Omental fat pad (tissue), 4 donors: ENCODE data around the gene CA11. TPM values are rescaled to one million over a fixed set of nuclear protein-coding genes. Genes with fewer than 3 reads are reported as not detected.

Experiments used
- ATAC-seq: fragments of 150-250 bp; one replicate; pipeline ENCODE4 v1.9.1; 2016; ENCODE audit warnings: mild to moderate bottlenecking, moderate library complexity; ENCODE audit not compliant: low FRiP score
- DNase-seq: peaks from one replicate; pipeline ENCODE4 v3.0.0-alpha.2; 2019; ENCODE audit warnings: low spot score
- total RNA-seq, 4 donors: library from RNA; depleted of rRNA; stranded (reverse); fragments of >200 nt; gene quantifications; one replicate each; pipeline ENCODE4 v1.1.0, GENCODE V29; 2016
- TF ChIP-seq, protein P1 (sequence below), 3 donors: fragments of 450-650 bp; IDR thresholded peaks; one replicate each; pipeline ENCODE4 v1.5.1; 2016 to 2017; ENCODE audit warnings: antibody characterized with exemption in 3 of 3, mild to moderate bottlenecking in 3 of 3, moderate library complexity in 2 of 3

The CA11 gene
- total RNA-seq, 4 donors from 2014 or later: 1.9 to 12.7 (median 5.7) TPM

DNA sequence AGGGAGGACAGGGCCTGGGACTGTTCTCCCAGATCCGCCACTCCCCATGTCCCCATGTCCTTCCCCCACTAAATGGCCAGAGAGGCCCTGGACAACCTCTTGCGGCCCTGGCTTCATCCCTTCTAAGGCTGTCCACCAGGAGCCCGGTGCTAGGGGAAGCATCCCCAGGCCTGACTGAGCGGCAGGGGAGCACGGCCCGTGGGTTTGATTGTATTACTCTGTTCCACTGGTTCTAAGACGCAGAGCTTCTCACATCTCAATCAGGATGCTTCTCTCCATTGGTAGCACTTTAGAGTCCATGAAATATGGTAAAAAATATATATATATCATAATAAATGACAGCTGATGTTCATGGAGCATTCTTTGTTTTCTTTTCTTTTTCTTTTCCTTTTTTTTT lies 38.6 kb downstream of the CA11 start:
- ATAC-seq (no peak), DNase-seq (no peak)
- TF ChIP-seq, protein P1, sequence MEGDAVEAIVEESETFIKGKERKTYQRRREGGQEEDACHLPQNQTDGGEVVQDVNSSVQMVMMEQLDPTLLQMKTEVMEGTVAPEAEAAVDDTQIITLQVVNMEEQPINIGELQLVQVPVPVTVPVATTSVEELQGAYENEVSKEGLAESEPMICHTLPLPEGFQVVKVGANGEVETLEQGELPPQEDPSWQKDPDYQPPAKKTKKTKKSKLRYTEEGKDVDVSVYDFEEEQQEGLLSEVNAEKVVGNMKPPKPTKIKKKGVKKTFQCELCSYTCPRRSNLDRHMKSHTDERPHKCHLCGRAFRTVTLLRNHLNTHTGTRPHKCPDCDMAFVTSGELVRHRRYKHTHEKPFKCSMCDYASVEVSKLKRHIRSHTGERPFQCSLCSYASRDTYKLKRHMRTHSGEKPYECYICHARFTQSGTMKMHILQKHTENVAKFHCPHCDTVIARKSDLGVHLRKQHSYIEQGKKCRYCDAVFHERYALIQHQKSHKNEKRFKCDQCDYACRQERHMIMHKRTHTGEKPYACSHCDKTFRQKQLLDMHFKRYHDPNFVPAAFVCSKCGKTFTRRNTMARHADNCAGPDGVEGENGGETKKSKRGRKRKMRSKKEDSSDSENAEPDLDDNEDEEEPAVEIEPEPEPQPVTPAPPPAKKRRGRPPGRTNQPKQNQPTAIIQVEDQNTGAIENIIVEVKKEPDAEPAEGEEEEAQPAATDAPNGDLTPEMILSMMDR (IDR thresholded peaks at IDR 0.05): no peak

DNA sequence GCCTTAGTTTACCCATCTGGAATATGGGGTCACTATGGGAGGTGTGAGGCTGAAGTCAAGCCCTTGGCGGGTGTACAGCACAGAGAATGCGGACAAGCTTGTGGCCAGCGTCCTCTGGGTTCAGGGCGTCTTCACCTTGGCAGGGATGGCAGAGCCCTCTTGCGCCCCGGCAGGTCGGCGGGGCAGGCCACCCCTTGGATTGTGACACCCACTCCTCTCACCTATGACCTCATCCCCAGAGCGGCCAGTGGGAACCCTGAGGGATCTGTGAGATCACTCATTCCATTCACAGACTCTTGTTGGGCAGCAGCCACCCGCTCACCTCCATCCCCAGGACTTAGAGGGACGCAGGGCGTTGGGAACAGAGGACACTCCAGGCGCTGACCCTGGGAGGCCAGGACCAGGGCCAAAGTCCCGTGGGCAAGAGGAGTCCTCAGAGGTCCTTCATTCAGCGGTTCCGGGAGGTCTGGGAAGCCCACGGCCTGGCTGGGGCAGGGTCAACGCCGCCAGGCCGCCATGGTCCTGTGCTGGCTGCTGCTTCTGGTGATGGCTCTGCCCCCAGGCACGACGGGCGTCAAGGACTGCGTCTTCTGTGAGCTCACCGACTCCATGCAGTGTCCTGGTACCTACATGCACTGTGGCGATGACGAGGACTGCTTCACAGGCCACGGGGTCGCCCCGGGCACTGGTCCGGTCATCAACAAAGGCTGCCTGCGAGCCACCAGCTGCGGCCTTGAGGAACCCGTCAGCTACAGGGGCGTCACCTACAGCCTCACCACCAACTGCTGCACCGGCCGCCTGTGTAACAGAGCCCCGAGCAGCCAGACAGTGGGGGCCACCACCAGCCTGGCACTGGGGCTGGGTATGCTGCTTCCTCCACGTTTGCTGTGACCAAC lies 39.3 kb downstream of the CA11 start, which contains the start of gene SPACA4:
Gene SPACA4 (plus strand): TSS at position 280 of the 896 bp plus-strand sequence. CDS start 237 bp downstream, at position 517.
- TF ChIP-seq, protein P1 (IDR thresholded peaks at IDR 0.05): no peak
- no peak for DNase-seq
- no peak for ATAC-seq

DNA sequence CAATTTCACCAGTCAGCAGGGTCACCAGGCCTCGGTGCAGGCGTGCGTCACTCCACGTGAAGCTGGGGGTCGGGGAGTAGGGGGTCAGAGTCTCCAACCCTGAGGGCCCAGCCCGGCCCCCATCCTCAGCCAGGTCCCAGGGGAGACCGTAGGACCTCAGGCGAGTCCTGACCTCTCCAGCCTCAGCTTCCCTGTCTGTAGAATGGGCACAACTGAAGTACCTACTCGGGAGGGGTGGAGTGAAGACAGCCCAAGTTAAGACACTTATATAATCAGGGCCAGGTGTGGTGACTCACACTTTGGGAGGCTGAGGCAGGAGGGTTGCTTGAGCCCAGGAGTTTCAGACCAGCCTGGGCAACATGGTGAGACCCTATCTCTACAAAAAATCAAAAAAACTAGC lies 42.1 kb downstream of the CA11 start:
- DNase-seq: no peak
- TF ChIP-seq, protein P1 (IDR thresholded peaks at IDR 0.05): no peak
- ATAC-seq: no peak

DNA sequence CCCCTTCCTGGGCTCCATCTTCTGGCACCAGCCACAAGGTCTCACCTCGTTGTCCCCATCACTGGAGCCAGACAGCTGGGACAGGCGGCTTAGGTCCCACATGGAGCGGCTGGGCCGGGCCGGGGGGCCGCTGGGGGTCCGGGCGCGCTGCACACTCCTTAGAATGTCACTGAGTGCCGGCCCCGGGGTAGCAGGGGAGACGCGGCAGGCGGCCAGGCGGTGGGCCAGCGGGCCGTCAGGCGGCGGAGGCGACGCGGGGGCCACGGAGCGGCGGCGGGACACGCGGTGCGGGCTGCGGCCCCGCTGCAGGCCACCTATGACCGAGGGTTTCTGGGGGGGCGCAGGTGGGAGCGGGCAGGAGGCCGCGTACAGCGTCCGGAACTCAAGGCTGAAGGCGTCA lies 42.5 kb downstream of the CA11 start:
- TF ChIP-seq, protein P1 (IDR thresholded peaks at IDR 0.05): no peak
- ATAC-seq (no peak), DNase-seq (no peak)

DNA sequence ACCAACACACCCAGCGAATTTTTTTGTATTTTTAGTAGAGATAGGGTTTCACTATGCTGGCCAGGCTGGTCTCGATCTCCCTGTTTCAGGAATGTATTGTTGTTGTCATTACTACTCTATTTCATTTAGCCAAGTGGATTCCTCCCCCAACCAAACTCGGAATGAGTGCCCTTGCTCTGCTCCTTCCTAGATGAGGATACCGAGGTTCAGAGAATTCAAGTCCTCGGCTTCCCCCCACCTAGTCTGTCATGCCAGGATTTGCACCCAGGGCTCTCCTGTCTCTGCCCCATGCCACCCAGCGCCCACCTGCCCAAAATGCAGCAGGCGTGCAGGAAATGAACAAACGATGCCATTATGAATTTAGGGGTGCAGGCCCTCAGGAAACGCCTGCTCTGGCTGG lies 43.0 kb downstream of the CA11 start:
- TF ChIP-seq, protein P1 (IDR thresholded peaks at IDR 0.05): no peak
- ATAC-seq: no peak

DNA sequence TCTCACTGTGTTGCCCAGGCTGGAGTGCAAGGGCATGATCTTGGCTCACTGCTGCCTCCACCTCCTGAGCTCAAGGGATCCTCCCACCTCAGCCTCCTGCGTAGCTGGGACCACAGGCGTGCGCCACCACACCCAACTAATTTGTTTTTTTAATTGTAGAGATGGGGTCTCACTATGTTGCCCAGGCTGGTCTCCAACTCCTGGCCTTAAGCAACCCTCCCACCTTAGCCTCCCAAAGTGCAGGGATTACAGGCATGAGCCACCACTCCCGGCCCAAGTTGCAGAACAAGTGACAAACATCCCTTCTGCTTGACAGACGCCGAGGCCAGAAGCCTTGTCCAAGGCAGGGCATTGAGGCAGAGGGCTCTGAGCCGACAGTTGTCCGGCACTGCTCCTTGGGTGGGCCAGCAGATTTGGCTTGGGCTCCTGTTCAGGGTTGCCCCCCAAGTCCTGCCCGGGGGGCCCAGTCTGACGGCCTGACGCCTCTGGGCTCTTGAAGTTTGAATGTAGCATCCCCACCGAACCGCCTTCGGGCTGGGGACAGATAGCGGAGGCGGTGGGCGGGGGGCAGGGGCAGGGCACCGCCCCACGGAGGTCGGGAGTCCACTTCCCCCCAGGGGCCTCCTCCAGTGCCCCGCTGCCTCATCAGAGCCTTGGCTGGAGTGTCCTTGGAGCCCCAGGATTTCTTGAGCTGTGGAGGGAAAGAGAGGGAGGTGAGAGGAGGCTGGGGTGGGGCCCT lies 45.1 kb downstream of the CA11 start:
- DNase-seq (no peak), ATAC-seq (no peak)
- TF ChIP-seq, protein P1 (IDR thresholded peaks at IDR 0.05): no peak

More for the DNA sequence above, 43.0 kb downstream of the CA11 start:
- no peak for DNase-seq
